Endothelial cell of umbilical vein (primary cell): ENCODE results near the gene ZBTB12.

Source experiments
- CTCF ChIP-seq, 2 donors: IDR thresholded peaks; 1 replicate in 1 of 2; 2 replicates in 1 of 2; pipeline ENCODE4 v1.5.1; 2011; ENCODE audit warnings: low read length in 2 of 2, mild to moderate bottlenecking in 2 of 2, moderate library complexity in 2 of 2, control low read depth in 1 of 2, inconsistent platforms in 1 of 2, low read depth in 1 of 2; ENCODE audit not compliant: insufficient read depth in 1 of 2; ENCODE audit errors: extremely low read depth in 1 of 2
- EZH2 ChIP-seq: IDR thresholded peaks from 2 replicates; pipeline ENCODE4 v1.6.1; 2012; ENCODE audit warnings: borderline replicate concordance, low read depth, mild to moderate bottlenecking, moderate library complexity, low read length, inconsistent platforms; ENCODE audit not compliant: severe bottlenecking
- FOS ChIP-seq: IDR thresholded peaks from 2 replicates; pipeline ENCODE4 v1.6.1; 2011; ENCODE audit warnings: mild to moderate bottlenecking, low read length, moderate library complexity, borderline replicate concordance; ENCODE audit not compliant: insufficient read depth
- GATA2 ChIP-seq: IDR thresholded peaks from 2 replicates; pipeline ENCODE4 v1.7.0; 2011; ENCODE audit warnings: low read depth, mild to moderate bottlenecking, moderate library complexity, mixed read lengths, low read length; ENCODE audit not compliant: insufficient read length, insufficient read depth
- JUN ChIP-seq: IDR thresholded peaks from 2 replicates; pipeline ENCODE4 v1.6.1; 2011; ENCODE audit warnings: borderline replicate concordance, low read depth; ENCODE audit not compliant: insufficient read length, insufficient read depth
- MAX ChIP-seq: IDR thresholded peaks from 2 replicates; pipeline ENCODE4 v1.6.1; 2011; ENCODE audit not compliant: insufficient read depth, insufficient read length
- MYC ChIP-seq: IDR thresholded peaks from one replicate; pipeline ENCODE4 v1.6.1; 2011; ENCODE audit warnings: mild to moderate bottlenecking, low read depth, low read length
- POLR2A ChIP-seq: IDR thresholded peaks from 2 replicates; pipeline ENCODE4 v1.6.1; 2012; ENCODE audit warnings: low read depth, mild to moderate bottlenecking, control low read depth, low read length
- POLR2AphosphoS5 ChIP-seq: IDR thresholded peaks from 2 replicates; pipeline ENCODE4 v1.6.1; 2012; ENCODE audit warnings: low read depth, mild to moderate bottlenecking, control low read depth, low read length, moderate library complexity; ENCODE audit not compliant: insufficient read depth

- TF ChIP-seq CTCF (IDR thresholded peaks at IDR 0.05; ENCODE audit: extremely low read depth in 1 of 2, insufficient read depth in 1 of 2, low read depth in 1 of 2, low read length in 2 of 2) (no peak), EZH2 (no peak), POLR2AphosphoS5 (no peak), GATA2 (no peak), POLR2A (no peak), MYC (no peak), MAX (no peak), FOS (no peak), JUN (no peak)
Observed at GRCh38 chr6:31945154-31945506, 43.2 kb upstream of the ZBTB12 start.
